ENCODE data around the gene MEAF6.

Gene MEAF6

GRCh38 chr1:37456614-37457013 lies 58.0 kb downstream of the MEAF6 start:
- H3K27me3 ChIP-seq (ENCODE audit: insufficient read depth, poor library complexity, severe bottlenecking), result no peaks in the 10 kb centered on the region
- DNase-seq (ENCODE audit: low read depth in 1 of 2, low spot score in 1 of 2), result no peak
- H3K27ac ChIP-seq (replicated peaks), result no peak overlapping the region
- H3K4me3 ChIP-seq (replicated peaks; ENCODE audit: insufficient read depth, low read length), result no peak overlapping the region
- TF ChIP-seq GABPA (IDR thresholded peaks at IDR 0.05; ENCODE audit: low read depth), result no peak
- no peak for TF ChIP-seq SPI1 (IDR thresholded peaks at IDR 0.05; ENCODE audit: borderline replicate concordance, low read depth)
- TF ChIP-seq POLR2AphosphoS5 (IDR thresholded peaks at IDR 0.05; ENCODE audit: low read depth), result no peak
- no peak for TF ChIP-seq CTCF (IDR thresholded peaks at IDR 0.05; ENCODE audit: insufficient read depth, low read length)
- TF ChIP-seq REST (IDR thresholded peaks at IDR 0.05; ENCODE audit: insufficient replicate concordance, low read depth), result no peak

GRCh38 chr1:37455516-37455915 lies 59.0 kb downstream of the MEAF6 start:
- TF ChIP-seq SPI1 (IDR thresholded peaks at IDR 0.05; ENCODE audit: borderline replicate concordance, low read depth), result no peak
- no peak for TF ChIP-seq GABPA (IDR thresholded peaks at IDR 0.05; ENCODE audit: low read depth)
- no peak for TF ChIP-seq REST (IDR thresholded peaks at IDR 0.05; ENCODE audit: insufficient replicate concordance, low read depth)
- no peak for TF ChIP-seq POLR2AphosphoS5 (IDR thresholded peaks at IDR 0.05; ENCODE audit: low read depth)
- TF ChIP-seq CTCF (IDR thresholded peaks at IDR 0.05; ENCODE audit: insufficient read depth, low read length), result no peak
- Histone ChIP-seq H3K4me3 (replicated peaks; ENCODE audit: insufficient read depth, low read length) (no peak overlapping the region), H3K27ac (replicated peaks) (no peak overlapping the region), H3K27me3 (ENCODE audit: insufficient read depth, poor library complexity, severe bottlenecking) (no peaks in the 10 kb centered on the region)
- DNase-seq (ENCODE audit: low read depth in 1 of 2, low spot score in 1 of 2), result no peak

GRCh38 chr1:37453647-37454046 lies 60.9 kb downstream of the MEAF6 start:
- Histone ChIP-seq H3K27me3 (ENCODE audit: insufficient read depth, poor library complexity, severe bottlenecking) (no peaks in the 10 kb centered on the region), H3K4me3 (replicated peaks; ENCODE audit: insufficient read depth, low read length) (no peak overlapping the region), H3K27ac (replicated peaks) (no peak overlapping the region)
- TF ChIP-seq GABPA (IDR thresholded peaks at IDR 0.05; ENCODE audit: low read depth) (no peak), CTCF (IDR thresholded peaks at IDR 0.05; ENCODE audit: insufficient read depth, low read length) (no peak), REST (IDR thresholded peaks at IDR 0.05; ENCODE audit: insufficient replicate concordance, low read depth) (no peak), POLR2AphosphoS5 (IDR thresholded peaks at IDR 0.05; ENCODE audit: low read depth) (no peak), SPI1 (IDR thresholded peaks at IDR 0.05; ENCODE audit: borderline replicate concordance, low read depth) (no peak)
- no peak for DNase-seq (ENCODE audit: low read depth in 1 of 2, low spot score in 1 of 2)

Measured in HL-60 (cell line).